ENCODE results near the gene TPMT. TPM values are rescaled to one million over a fixed set of nuclear protein-coding genes. Genes with fewer than 3 reads are reported as not detected.

Gene TPMT
- total RNA-seq, 1 experiment from 2014 or later = 11.0 TPM

GRCh38 chr6:18182568-18182967, 27.7 kb upstream of the TPMT start:
- H3K27me3 ChIP-seq (replicated peaks; ENCODE audit: control insufficient read depth, insufficient read depth, low read length) = no peaks in the 10 kb centered on the region
- H3K4me3 Mint-ChIP-seq (ENCODE audit: unreplicated experiment) = no peak overlapping the region
- ChIA-PET CTCF (no interaction called here), POLR2A (interaction anchor here (0.5 kb wide), 1 partner anchor 8 kb away, joined by 3 read pairs; no protein-coding TSS in a partner anchor)
- H3K36me3 Mint-ChIP-seq (ENCODE audit: insufficient read depth, unreplicated experiment) = no peaks in the 10 kb centered on the region
- no peaks in the 10 kb centered on the region for H3K9me3 ChIP-seq
- no peak overlapping the region for H3K27ac Mint-ChIP-seq (ENCODE audit: unreplicated experiment)
- no peaks in the 10 kb centered on the region for H3K27me3 Mint-ChIP-seq (ENCODE audit: insufficient read depth, unreplicated experiment)
- no peak for DNase-seq
- no peaks in the 10 kb centered on the region for H3K9me3 Mint-ChIP-seq (ENCODE audit: unreplicated experiment)
- intact Hi-C loops (cut with micrococcal nuclease; ENCODE audit: unreplicated experiment) = no loop called here
- no peaks in the 10 kb centered on the region for H3K4me1 Mint-ChIP-seq (ENCODE audit: low read depth, unreplicated experiment)
- no peaks in the 10 kb centered on the region for H3K36me3 ChIP-seq (ENCODE audit: control insufficient read depth, insufficient read depth, low read length)
- TF ChIP-seq CTCF (IDR thresholded peaks at IDR 0.05; ENCODE audit: insufficient read depth in 1 of 2, low read depth in 1 of 2, low read length in 1 of 2, severe bottlenecking in 1 of 2, unreplicated experiment in 1 of 2) = no peak
- H3K4me3 ChIP-seq (ENCODE audit: low read depth, low read length) = no peak overlapping the region
- BruUV-seq (replicated peaks) = no TSS peak
- no peaks in the 10 kb centered on the region for H3K4me1 ChIP-seq

- H3K9me3 Mint-ChIP-seq (ENCODE audit: unreplicated experiment) = no peaks in the 10 kb centered on the region
- no peak for TF ChIP-seq CTCF (IDR thresholded peaks at IDR 0.05; ENCODE audit: insufficient read depth in 1 of 2, low read depth in 1 of 2, low read length in 1 of 2, severe bottlenecking in 1 of 2, unreplicated experiment in 1 of 2)
- Histone ChIP-seq H3K36me3 (ENCODE audit: control insufficient read depth, insufficient read depth, low read length) (no peaks in the 10 kb centered on the region), H3K4me3 (ENCODE audit: low read depth, low read length) (no peak overlapping the region), H3K27me3 (replicated peaks; ENCODE audit: control insufficient read depth, insufficient read depth, low read length) (no peaks in the 10 kb centered on the region), H3K9me3 (no peaks in the 10 kb centered on the region), H3K4me1 (no peaks in the 10 kb centered on the region)
- no peak for DNase-seq
- CTCF ChIA-PET = no interaction called here
- H3K36me3 Mint-ChIP-seq (ENCODE audit: insufficient read depth, unreplicated experiment) = no peaks in the 10 kb centered on the region
- POLR2A ChIA-PET = no interaction called here
- no peak overlapping the region for H3K4me3 Mint-ChIP-seq (ENCODE audit: unreplicated experiment)
- no peaks in the 10 kb centered on the region for H3K27me3 Mint-ChIP-seq (ENCODE audit: insufficient read depth, unreplicated experiment)
- no TSS peak for BruUV-seq (replicated peaks)
- H3K4me1 Mint-ChIP-seq (ENCODE audit: low read depth, unreplicated experiment) = no peaks in the 10 kb centered on the region
- H3K27ac Mint-ChIP-seq (ENCODE audit: unreplicated experiment) = no peak overlapping the region
- intact Hi-C loops (cut with micrococcal nuclease; ENCODE audit: unreplicated experiment) = no loop called here
Observed at GRCh38 chr6:18179770-18180356, 25.0 kb upstream of the TPMT start.

GRCh38 chr6:18178960-18179615, 24.2 kb upstream of the TPMT start:
- Histone ChIP-seq H3K4me3 (ENCODE audit: low read depth, low read length) (no peak overlapping the region), H3K4me1 (no peaks in the 10 kb centered on the region), H3K36me3 (ENCODE audit: control insufficient read depth, insufficient read depth, low read length) (no peaks in the 10 kb centered on the region), H3K9me3 (no peaks in the 10 kb centered on the region), H3K27me3 (replicated peaks; ENCODE audit: control insufficient read depth, insufficient read depth, low read length) (no peaks in the 10 kb centered on the region)
- ChIA-PET POLR2A (no interaction called here), CTCF (no interaction called here)
- H3K36me3 Mint-ChIP-seq (ENCODE audit: insufficient read depth, unreplicated experiment) = no peaks in the 10 kb centered on the region
- TF ChIP-seq CTCF (IDR thresholded peaks at IDR 0.05; ENCODE audit: insufficient read depth in 1 of 2, low read depth in 1 of 2, low read length in 1 of 2, severe bottlenecking in 1 of 2, unreplicated experiment in 1 of 2) = no peak
- intact Hi-C loops (cut with micrococcal nuclease; ENCODE audit: unreplicated experiment) = no loop called here
- no peaks in the 10 kb centered on the region for H3K27me3 Mint-ChIP-seq (ENCODE audit: insufficient read depth, unreplicated experiment)
- H3K9me3 Mint-ChIP-seq (ENCODE audit: unreplicated experiment) = no peaks in the 10 kb centered on the region
- no peak overlapping the region for H3K4me3 Mint-ChIP-seq (ENCODE audit: unreplicated experiment)
- DNase-seq = no peak
- no peak overlapping the region for H3K27ac Mint-ChIP-seq (ENCODE audit: unreplicated experiment)
- BruUV-seq (replicated peaks) = no TSS peak
- H3K4me1 Mint-ChIP-seq (ENCODE audit: low read depth, unreplicated experiment) = no peaks in the 10 kb centered on the region

Measured in Caco-2 (cell line).